Endodermal cell (in vitro differentiated cells): ENCODE results near the gene SLC18B1. TPM values are rescaled to one million over a fixed set of nuclear protein-coding genes. Genes with fewer than 3 reads are reported as not detected.

Source experiments
- DNase-seq: peaks from one replicate; pipeline ENCODE4 v3.0.0-alpha.2; 2017
- H3K27ac ChIP-seq: 2 replicates; pipeline ENCODE4 v1.5.1; 2013; ENCODE audit warnings: mild to moderate bottlenecking, low read depth, low read length, moderate library complexity
- H3K27me3 ChIP-seq: 2 replicates; pipeline ENCODE4 v1.6.1; 2013; ENCODE audit warnings: mild to moderate bottlenecking, low read length, moderate library complexity; ENCODE audit not compliant: insufficient read depth, control insufficient read depth, poor library complexity, severe bottlenecking
- H3K36me3 ChIP-seq: 2 replicates; pipeline ENCODE4 v1.7.0; 2013; ENCODE audit warnings: mild to moderate bottlenecking, low read length, moderate library complexity; ENCODE audit not compliant: control insufficient read depth, insufficient read depth
- H3K4me1 ChIP-seq: one replicate; pipeline ENCODE4 v1.7.0; 2013; ENCODE audit warnings: low read length; ENCODE audit not compliant: control insufficient read depth, insufficient read depth
- H3K4me3 ChIP-seq: 2 replicates; pipeline ENCODE4 v1.5.1; 2013; ENCODE audit warnings: mild to moderate bottlenecking, low read length, moderate library complexity
- H3K9ac ChIP-seq: 2 replicates; pipeline ENCODE4 v1.6.1; 2013; ENCODE audit warnings: mild to moderate bottlenecking, low read length, moderate library complexity; ENCODE audit not compliant: poor library complexity, severe bottlenecking; ENCODE audit errors: extremely low read depth
- H3K9me3 ChIP-seq: 2 replicates; pipeline ENCODE4 v1.6.1; 2013; ENCODE audit warnings: mild to moderate bottlenecking, low read length, moderate library complexity; ENCODE audit not compliant: control insufficient read depth
- H3K27ac Mint-ChIP-seq: 2 replicates; pipeline ENCODE4 v1.8.0; 2020; ENCODE audit warnings: mixed read lengths
- H3K27me3 Mint-ChIP-seq: 2 replicates; pipeline ENCODE4 v1.8.0; 2021; ENCODE audit warnings: mild to moderate bottlenecking, mixed read lengths; ENCODE audit not compliant: insufficient read depth
- H3K36me3 Mint-ChIP-seq: 2 replicates; pipeline ENCODE4 v1.8.0; 2020; ENCODE audit warnings: low read depth, mixed read lengths
- H3K4me1 Mint-ChIP-seq: 2 replicates; pipeline ENCODE4 v1.8.0; 2020; ENCODE audit warnings: mixed read lengths
- H3K4me3 Mint-ChIP-seq: 2 replicates; pipeline ENCODE4 v1.8.0; 2020; ENCODE audit warnings: mild to moderate bottlenecking, moderate library complexity, mixed read lengths
- H3K9me3 Mint-ChIP-seq: 2 replicates; pipeline ENCODE4 v1.8.0; 2020; ENCODE audit warnings: mild to moderate bottlenecking, mixed read lengths
- CTCF ChIP-seq: fragments of 200-600 bp; sonication (generic); conservative IDR thresholded peaks from 2 replicates; pipeline ENCODE4 v1.5.0; 2021; ENCODE audit warnings: antibody characterized with exemption, mild to moderate bottlenecking
- WGBS, 2 experiments: methylation state at CpG; one replicate each; pipeline versions ENCODE4 v1.1.5 to v1.1.7; 2013; ENCODE audit warnings: missing lambda C conversion rate in 2 of 2, mixed read lengths in 1 of 2; ENCODE audit not compliant: insufficient coverage in 1 of 2, insufficient read length in 1 of 2; 5-methylcytosine and 5-hydroxymethylcytosine counted together
- total RNA-seq, 2 donors: library from RNA; stranded (reverse); fragmentation: NEBNext Ultra II Directional in 1 of 2; extraction: Animal tissue kit (Norgen Biotek cat#: 25700) in 1 of 2; gene quantifications; 2 replicates in 1 of 2; 3 replicates in 1 of 2; pipeline ENCODE4 v1.2.1, GENCODE V29; 2021

SLC18B1 gene
- total RNA-seq, 2 donors from 2014 or later: 10.9 to 15.3 TPM

- no peak for DNase-seq
- Mint-ChIP-seq H3K27me3 (no peaks in the 10 kb centered on the region), H3K27ac (no peak overlapping the region), H3K4me1 (no peaks in the 10 kb centered on the region), H3K36me3 (no peaks in the 10 kb centered on the region), H3K9me3 (peaks cover 4% of the 10 kb centered on the region), H3K4me3 (no peak overlapping the region)
- Histone ChIP-seq H3K4me3 (no peak overlapping the region), H3K9me3 (no peaks in the 10 kb centered on the region), H3K4me1 (no peaks in the 10 kb centered on the region), H3K9ac (no peak overlapping the region), H3K27ac (no peak overlapping the region), H3K36me3 (no peaks in the 10 kb centered on the region), H3K27me3 (no peaks in the 10 kb centered on the region)
- no peak for TF ChIP-seq CTCF
- WGBS, 2 experiments: 91 to 100% methylated on average over 4 to 6 of the region's 6 CpGs
Observed at GRCh38 chr6:132832891-132833290, 34.5 kb upstream of the SLC18B1 start.

- no peak for DNase-seq
- no peaks in the 10 kb centered on the region for H3K9me3 ChIP-seq
Observed at GRCh38 chr6:132830334-132830751, 31.9 kb upstream of the SLC18B1 start.

GRCh38 chr6:132820629-132821381 lies 22.4 kb upstream of the SLC18B1 start:
- Mint-ChIP-seq H3K27me3 (no peaks in the 10 kb centered on the region), H3K36me3 (peaks cover 39% of the 10 kb centered on the region), H3K9me3 (no peaks in the 10 kb centered on the region), H3K4me3 (no peak overlapping the region), H3K27ac (peak overlapping the region; percentile 70), H3K4me1 (peaks cover 25% of the 10 kb centered on the region)
- peaks cover 42% of the 10 kb centered on the region for H3K36me3 ChIP-seq
- no peak for TF ChIP-seq CTCF
- no peak overlapping the region for H3K9ac ChIP-seq
- no peak overlapping the region for H3K4me3 ChIP-seq
- 86 to 93% methylated on average over 5 of the region's 5 CpGs for WGBS, 2 experiments
- no peaks in the 10 kb centered on the region for H3K4me1 ChIP-seq
- no peaks in the 10 kb centered on the region for H3K27me3 ChIP-seq
- no peaks in the 10 kb centered on the region for H3K9me3 ChIP-seq
- DNase-seq: peak; percentile 67
- H3K27ac ChIP-seq: peak overlapping the region; percentile 39

More at GRCh38 chr6:132830334-132830751, 31.9 kb upstream of the SLC18B1 start:
- Histone ChIP-seq H3K27me3 (no peaks in the 10 kb centered on the region), H3K4me1 (no peaks in the 10 kb centered on the region), H3K4me3 (no peak overlapping the region), H3K9ac (no peak overlapping the region), H3K27ac (no peak overlapping the region), H3K36me3 (no peaks in the 10 kb centered on the region)
- no peaks in the 10 kb centered on the region for H3K4me1 Mint-ChIP-seq
- no peak overlapping the region for H3K4me3 Mint-ChIP-seq
- no peak overlapping the region for H3K27ac Mint-ChIP-seq
- H3K27me3 Mint-ChIP-seq: no peaks in the 10 kb centered on the region
- WGBS, 2 experiments: 36 to 54% methylated on average over 2 to 3 of the region's 3 CpGs
- peaks cover 4% of the 10 kb centered on the region for H3K9me3 Mint-ChIP-seq
- no peaks in the 10 kb centered on the region for H3K36me3 Mint-ChIP-seq
- peak; percentile 84 for TF ChIP-seq CTCF
